ENCODE measurements around the gene OBP2B. TPM values are rescaled to one million over a fixed set of nuclear protein-coding genes. Genes with fewer than 3 reads are reported as not detected.

The OBP2B gene
- total RNA-seq, 4 donors from 2014 or later = not detected

DNA sequence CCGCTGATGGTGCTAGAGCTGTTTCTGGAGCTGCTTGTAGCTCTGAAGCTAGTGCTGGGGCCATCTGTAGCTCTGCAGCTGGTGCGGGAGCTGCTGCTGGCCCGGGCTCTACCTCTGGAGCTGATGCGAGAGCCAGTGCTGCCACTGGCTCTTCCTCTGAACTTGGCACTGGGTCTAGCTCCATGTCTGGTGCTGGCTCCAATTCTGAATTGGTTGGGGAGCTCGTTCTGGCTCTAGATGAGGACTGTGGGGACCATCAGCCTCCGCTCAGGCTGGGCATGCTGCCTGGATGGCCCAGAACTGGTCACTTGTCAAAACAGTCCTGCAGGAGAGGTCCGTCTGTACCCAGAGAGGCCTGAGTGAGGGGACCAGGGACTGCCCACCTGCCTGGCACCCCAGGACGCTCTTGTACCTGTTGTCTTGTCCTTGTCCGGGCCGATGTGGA, 21.5 kb downstream of the OBP2B start:
- in situ Hi-C loops (cut with MboI; ENCODE audit: low sequenced_read_pairs in 4 of 4) = loop anchor here in 3 of 4 donors (10.0 to 25.0 kb wide), 2 partner anchors 297 to 300 kb away; partner anchors contain the start of gene SLC2A6 (in 1 of the 3)
- no peaks in the 10 kb centered on the region for H3K9me3 ChIP-seq
- intact Hi-C loops (cut with DNase I; ENCODE audit: low total_unique reads) = loop anchor here (2.0 to 10.0 kb wide), 3 partner anchors 141 to 217 kb away; no protein-coding TSS in a partner anchor
- no peaks in the 10 kb centered on the region for H3K36me3 ChIP-seq
- H3K27ac ChIP-seq = no peak overlapping the region
- no peak for DNase-seq
- TF ChIP-seq CTCF (IDR thresholded peaks at IDR 0.05 in 4 of 5, conservative IDR thresholded peaks at IDR 0.05 in 1 of 5) = no peak
- TF ChIP-seq POLR2A (IDR thresholded peaks at IDR 0.05) = no peak
- no peaks in the 10 kb centered on the region for H3K4me1 ChIP-seq
- no peak overlapping the region for H3K4me3 ChIP-seq
- H3K27me3 ChIP-seq = peaks cover 4 to 7% (median 5%) of the 10 kb centered on the region in 3 donors
- ATAC-seq = no peak

DNA sequence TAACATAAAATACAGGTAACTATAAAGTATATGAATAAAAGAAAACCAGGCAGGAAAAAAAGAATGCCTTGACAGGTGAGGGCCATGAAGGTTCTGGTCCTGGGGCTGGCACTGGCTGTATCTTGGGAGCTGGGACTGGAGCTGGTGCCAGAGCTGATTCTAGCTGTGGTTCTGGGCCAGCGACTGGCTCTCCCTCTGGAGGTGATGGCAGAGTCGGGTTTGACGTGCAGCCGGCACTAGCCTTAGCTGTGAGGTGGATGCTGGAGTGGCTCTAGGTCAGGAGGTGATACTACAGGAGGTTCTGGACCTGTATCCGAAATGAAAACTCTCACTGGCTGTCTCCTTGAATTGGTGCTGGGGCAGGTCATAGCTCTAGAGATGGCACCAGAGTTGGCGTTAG, 22.3 kb downstream of the OBP2B start:
- in situ Hi-C loops (cut with MboI; ENCODE audit: low sequenced_read_pairs in 4 of 4) (loop anchor here in 3 of 4 donors (10.0 to 25.0 kb wide), 2 partner anchors 298 to 301 kb away; partner anchors contain the start of gene SLC2A6 (in 1 of the 3)), intact Hi-C loops (cut with DNase I; ENCODE audit: low total_unique reads) (loop anchor here (1.0 to 10.0 kb wide), 5 partner anchors 71 to 300 kb away; no protein-coding TSS in a partner anchor)
- H3K4me3 ChIP-seq = no peak overlapping the region
- ATAC-seq (no peak), DNase-seq (no peak)
- no peaks in the 10 kb centered on the region for H3K4me1 ChIP-seq
- no peak overlapping the region for H3K27ac ChIP-seq
- H3K36me3 ChIP-seq = no peaks in the 10 kb centered on the region
- peaks cover 4 to 7% (median 5%) of the 10 kb centered on the region in 3 donors for H3K27me3 ChIP-seq
- H3K9me3 ChIP-seq = no peaks in the 10 kb centered on the region
- TF ChIP-seq CTCF (IDR thresholded peaks at IDR 0.05 in 4 of 5, conservative IDR thresholded peaks at IDR 0.05 in 1 of 5) = no peak
- no peak for TF ChIP-seq POLR2A (IDR thresholded peaks at IDR 0.05)

DNA sequence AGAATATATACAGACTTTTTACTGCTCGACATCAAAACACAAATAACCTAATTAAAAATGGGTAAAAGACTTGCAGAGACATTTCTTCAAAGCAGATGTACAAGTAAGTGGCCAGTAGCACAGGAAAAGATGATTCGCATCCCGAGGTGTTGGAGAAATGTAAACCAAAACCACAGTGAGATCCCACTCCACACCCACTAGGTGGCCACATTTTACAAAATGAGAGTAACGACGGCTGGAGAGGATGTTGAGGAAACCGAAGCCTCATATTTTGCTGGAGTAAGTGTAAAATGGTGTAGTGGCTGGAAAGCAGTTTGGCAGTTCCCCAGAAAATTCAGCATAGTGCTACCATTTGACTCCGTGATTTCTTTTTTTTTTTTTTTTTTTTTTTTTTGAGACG, 24.1 kb downstream of the OBP2B start:
- H3K4me1 ChIP-seq = no peaks in the 10 kb centered on the region
- H3K9me3 ChIP-seq = no peaks in the 10 kb centered on the region
- DNase-seq (no peak), ATAC-seq (peak in 1 of 2 donors; percentile 36)
- TF ChIP-seq POLR2A (IDR thresholded peaks at IDR 0.05) (no peak), CTCF (IDR thresholded peaks at IDR 0.05 in 4 of 5, conservative IDR thresholded peaks at IDR 0.05 in 1 of 5) (peak in 4 of 5 experiments; percentile 25 to 49 (median 48))
- no peak overlapping the region for H3K4me3 ChIP-seq
- intact Hi-C loops (cut with DNase I; ENCODE audit: low total_unique reads) (loop anchor here (10.0 kb wide), 1 partner anchor 140 kb away; no protein-coding TSS in a partner anchor), in situ Hi-C loops (cut with MboI; ENCODE audit: low sequenced_read_pairs in 4 of 4) (loop anchor here in 3 of 4 donors (10.0 to 25.0 kb wide), 2 partner anchors 300 to 302 kb away; partner anchors contain the start of gene SLC2A6 (in 1 of the 3))
- no peaks in the 10 kb centered on the region for H3K36me3 ChIP-seq
- peaks cover 3 to 7% (median 4%) of the 10 kb centered on the region in 3 donors for H3K27me3 ChIP-seq
- no peak overlapping the region for H3K27ac ChIP-seq

DNA sequence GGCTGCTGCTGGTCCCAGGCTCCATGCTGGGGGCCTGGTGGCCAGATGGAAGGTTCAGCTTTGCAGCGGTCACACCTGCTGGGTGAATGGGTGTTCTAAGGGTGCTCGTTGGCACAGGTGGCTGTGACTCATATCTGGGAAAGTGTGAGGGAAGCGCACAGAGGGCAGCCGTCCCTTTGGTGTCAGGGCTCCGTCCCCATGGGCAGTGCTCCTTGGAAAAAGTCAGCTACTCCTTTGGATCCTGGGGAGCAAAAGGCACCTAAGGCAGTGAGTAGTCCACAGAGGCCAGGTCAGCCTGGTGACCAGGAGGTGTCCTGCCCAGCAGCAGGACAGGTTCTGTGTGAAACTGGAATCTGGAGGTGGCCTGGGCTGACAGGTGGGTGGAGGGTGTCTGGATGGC, 26.9 kb downstream of the OBP2B start:
- Histone ChIP-seq H3K9me3 (no peaks in the 10 kb centered on the region), H3K4me3 (no peak overlapping the region), H3K27ac (no peak overlapping the region), H3K27me3 (peaks cover 0 to 4% (median 3%) of the 10 kb centered on the region in 3 donors), H3K36me3 (no peaks in the 10 kb centered on the region), H3K4me1 (no peaks in the 10 kb centered on the region)
- ATAC-seq (no peak), DNase-seq (no peak)
- in situ Hi-C loops (cut with MboI; ENCODE audit: low sequenced_read_pairs in 4 of 4) (loop anchor here in 3 of 4 donors (10.0 to 25.0 kb wide), 2 partner anchors 303 to 305 kb away; partner anchors contain the start of gene SLC2A6 (in 1 of the 3)), intact Hi-C loops (cut with DNase I; ENCODE audit: low total_unique reads) (loop anchor here (10.0 kb wide), 1 partner anchor 137 kb away; no protein-coding TSS in a partner anchor)
- TF ChIP-seq POLR2A (IDR thresholded peaks at IDR 0.05) (no peak), CTCF (IDR thresholded peaks at IDR 0.05 in 4 of 5, conservative IDR thresholded peaks at IDR 0.05 in 1 of 5) (no peak)
